ENCODE measurements around the gene CCDC148. TPM values are rescaled to one million over a fixed set of nuclear protein-coding genes. Genes with fewer than 3 reads are reported as not detected.

The CCDC148 gene
- total RNA-seq = 0.68 and 1.0 TPM in 2 replicates

DNA sequence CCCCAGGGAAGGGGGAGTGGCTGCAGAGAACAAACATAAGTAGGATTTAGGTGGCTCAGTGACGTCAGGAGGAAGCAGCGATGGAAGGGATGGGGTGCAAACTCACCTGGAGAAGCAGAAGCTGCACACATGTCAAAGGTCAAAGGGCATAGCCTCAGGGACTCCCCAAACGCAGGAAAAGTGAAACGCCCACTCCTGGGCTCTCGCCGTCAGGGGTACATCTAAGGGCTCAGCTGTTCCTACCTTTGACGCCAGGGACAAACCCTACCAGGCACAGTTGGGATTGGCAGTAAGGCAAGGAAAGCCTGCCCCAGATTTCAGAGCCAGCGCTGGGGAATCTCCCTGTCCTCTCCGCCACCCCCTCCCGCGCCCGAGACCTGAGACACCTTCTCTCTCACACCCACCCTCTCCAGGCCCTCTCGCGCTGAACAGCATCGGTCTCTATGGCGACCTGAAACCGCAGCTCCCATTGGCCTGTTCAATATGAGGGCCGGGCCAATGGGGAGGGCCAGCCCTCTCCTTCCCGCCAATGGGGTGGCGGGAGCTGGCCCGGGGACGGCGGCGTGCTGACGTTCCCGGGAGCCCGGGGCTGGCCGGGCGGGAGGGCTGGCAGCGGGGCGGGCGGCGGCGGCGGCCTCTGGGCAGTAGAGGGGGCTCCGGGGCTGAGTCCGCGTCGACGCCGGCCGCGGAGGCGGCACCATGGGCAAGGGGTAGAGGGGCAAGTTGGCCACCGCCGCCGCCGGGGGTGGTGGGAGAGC is at the start of gene CCDC148, which contains the start of gene PKP4:
Gene CCDC148, minus strand, starts transcription at position 445 of the 758 bp plus-strand sequence. Its CDS starts 314 bp downstream, at position 131.
Gene PKP4, plus strand, starts transcription at position 644 of the 758 bp plus-strand sequence. CDS start 76,233 bp downstream, outside the sequence.
- TF ChIP-seq, protein P1, sequence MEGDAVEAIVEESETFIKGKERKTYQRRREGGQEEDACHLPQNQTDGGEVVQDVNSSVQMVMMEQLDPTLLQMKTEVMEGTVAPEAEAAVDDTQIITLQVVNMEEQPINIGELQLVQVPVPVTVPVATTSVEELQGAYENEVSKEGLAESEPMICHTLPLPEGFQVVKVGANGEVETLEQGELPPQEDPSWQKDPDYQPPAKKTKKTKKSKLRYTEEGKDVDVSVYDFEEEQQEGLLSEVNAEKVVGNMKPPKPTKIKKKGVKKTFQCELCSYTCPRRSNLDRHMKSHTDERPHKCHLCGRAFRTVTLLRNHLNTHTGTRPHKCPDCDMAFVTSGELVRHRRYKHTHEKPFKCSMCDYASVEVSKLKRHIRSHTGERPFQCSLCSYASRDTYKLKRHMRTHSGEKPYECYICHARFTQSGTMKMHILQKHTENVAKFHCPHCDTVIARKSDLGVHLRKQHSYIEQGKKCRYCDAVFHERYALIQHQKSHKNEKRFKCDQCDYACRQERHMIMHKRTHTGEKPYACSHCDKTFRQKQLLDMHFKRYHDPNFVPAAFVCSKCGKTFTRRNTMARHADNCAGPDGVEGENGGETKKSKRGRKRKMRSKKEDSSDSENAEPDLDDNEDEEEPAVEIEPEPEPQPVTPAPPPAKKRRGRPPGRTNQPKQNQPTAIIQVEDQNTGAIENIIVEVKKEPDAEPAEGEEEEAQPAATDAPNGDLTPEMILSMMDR (IDR thresholded peaks at IDR 0.05; ENCODE audit: insufficient read depth, low read length, poor library complexity, severe bottlenecking) = no peak
- H3K27me3 ChIP-seq (ENCODE audit: control insufficient read depth, insufficient read depth, low read length) = no peaks in the 10 kb centered on the region
- H3K36me3 ChIP-seq (ENCODE audit: control insufficient read depth, insufficient read depth, low read length) = no peaks in the 10 kb centered on the region
- peak; percentile 84 for DNase-seq (ENCODE audit: low read depth)
- peak within 1 kb of the TSS; percentile 97 for H3K4me3 ChIP-seq (ENCODE audit: low read depth, low read length)

DNA sequence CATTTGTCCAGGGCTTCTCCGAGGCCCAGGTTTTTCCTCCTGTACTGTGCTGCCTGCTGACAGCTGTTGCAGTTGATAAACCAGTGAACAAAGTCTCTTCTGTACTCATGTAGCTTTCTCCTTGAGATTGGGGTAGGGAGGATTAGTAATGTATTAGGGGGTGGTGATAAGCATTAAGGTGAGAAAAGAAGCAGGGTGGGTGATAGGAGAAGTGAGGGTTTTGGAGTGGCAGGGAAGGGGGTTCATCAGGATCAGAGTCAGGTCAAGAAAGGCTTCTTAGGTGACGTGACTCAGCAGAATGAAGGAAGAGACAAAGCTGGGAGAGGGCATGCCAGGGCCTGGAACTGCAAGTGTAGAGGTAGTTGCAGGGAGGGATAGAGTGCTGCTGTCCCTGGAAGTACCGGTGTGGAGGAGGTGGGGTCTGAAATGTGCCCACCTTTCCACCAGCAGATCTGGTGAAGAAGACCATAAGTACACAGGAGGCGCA is 48.9 kb upstream of the CCDC148 start:
- Histone ChIP-seq H3K4me3 (ENCODE audit: low read depth, low read length) (no peak overlapping the region), H3K27me3 (ENCODE audit: control insufficient read depth, insufficient read depth, low read length) (no peaks in the 10 kb centered on the region), H3K36me3 (ENCODE audit: control insufficient read depth, insufficient read depth, low read length) (no peaks in the 10 kb centered on the region)
- DNase-seq (ENCODE audit: low read depth) = no peak
- TF ChIP-seq, protein P1 (IDR thresholded peaks at IDR 0.05; ENCODE audit: insufficient read depth, low read length, poor library complexity, severe bottlenecking) = no peak

DNA sequence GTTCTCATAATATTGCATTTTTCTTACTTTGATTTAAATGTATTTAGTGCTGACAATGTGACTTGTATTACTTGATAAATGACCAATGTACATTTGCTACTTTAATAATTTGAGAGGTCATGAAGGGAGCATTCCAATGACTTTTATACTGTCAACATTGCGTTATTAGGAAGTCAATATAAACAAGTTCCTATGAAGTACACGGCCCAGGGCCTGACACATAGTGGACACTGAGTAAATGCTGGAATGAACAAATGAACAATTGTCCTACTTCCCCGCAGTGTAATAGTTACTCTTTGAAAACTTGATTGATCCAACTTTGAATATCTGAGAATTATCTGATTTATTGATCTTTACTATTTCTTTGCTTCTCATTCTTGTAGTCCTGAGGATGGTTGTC is 47.5 kb upstream of the CCDC148 start:
- no peaks in the 10 kb centered on the region for H3K27me3 ChIP-seq (ENCODE audit: control insufficient read depth, insufficient read depth, low read length)
- H3K36me3 ChIP-seq (ENCODE audit: control insufficient read depth, insufficient read depth, low read length) = no peaks in the 10 kb centered on the region
- TF ChIP-seq, protein P1 (IDR thresholded peaks at IDR 0.05; ENCODE audit: insufficient read depth, low read length, poor library complexity, severe bottlenecking) = no peak
- DNase-seq (ENCODE audit: low read depth) = no peak
- no peak overlapping the region for H3K4me3 ChIP-seq (ENCODE audit: low read depth, low read length)

DNA sequence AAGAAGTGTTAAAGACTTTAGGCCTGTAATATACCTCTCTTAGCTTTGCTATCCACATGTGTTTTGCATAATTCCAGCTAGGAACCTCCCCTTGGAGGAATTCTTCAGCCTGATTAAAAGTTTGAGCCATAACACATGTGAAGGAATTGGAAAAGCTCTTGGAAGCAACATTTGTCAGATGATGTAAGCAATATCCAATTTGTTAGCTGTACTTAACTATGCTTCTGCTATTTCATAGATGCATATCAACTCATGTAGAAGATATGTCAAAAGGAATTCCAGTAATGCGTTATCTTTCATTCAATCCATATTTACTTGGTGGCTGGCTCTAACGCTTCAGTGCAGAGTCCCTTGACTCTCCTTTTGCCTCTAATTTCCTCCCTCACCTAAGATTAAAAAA is 46.4 kb upstream of the CCDC148 start:
- H3K4me3 ChIP-seq (ENCODE audit: low read depth, low read length) = no peak overlapping the region
- H3K36me3 ChIP-seq (ENCODE audit: control insufficient read depth, insufficient read depth, low read length) = no peaks in the 10 kb centered on the region
- H3K27me3 ChIP-seq (ENCODE audit: control insufficient read depth, insufficient read depth, low read length) = no peaks in the 10 kb centered on the region
- TF ChIP-seq, protein P1 (IDR thresholded peaks at IDR 0.05; ENCODE audit: insufficient read depth, low read length, poor library complexity, severe bottlenecking) = no peak
- DNase-seq (ENCODE audit: low read depth) = no peak

DNA sequence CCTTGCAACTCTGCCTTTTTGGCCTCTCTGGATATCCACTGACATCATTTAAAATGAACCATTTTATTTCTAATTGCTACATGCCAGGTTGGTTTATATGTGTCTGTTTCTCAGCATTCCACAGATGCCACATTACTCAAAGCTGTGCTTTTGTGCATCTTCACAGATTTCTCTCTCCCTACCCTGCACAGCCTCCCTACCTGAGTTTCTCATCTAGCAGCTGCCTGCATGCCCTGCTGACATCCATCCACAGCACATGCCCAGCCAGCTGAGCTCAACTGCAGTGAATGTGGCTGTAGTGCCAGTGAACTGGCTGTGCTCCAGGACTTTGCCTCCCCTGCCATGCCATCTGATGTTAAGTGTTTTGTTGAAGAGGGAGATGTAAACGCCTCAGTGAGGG is 44.7 kb upstream of the CCDC148 start:
- H3K36me3 ChIP-seq (ENCODE audit: control insufficient read depth, insufficient read depth, low read length) = no peaks in the 10 kb centered on the region
- no peak overlapping the region for H3K4me3 ChIP-seq (ENCODE audit: low read depth, low read length)
- H3K27me3 ChIP-seq (ENCODE audit: control insufficient read depth, insufficient read depth, low read length) = no peaks in the 10 kb centered on the region
- DNase-seq (ENCODE audit: low read depth) = no peak
- TF ChIP-seq, protein P1 (IDR thresholded peaks at IDR 0.05; ENCODE audit: insufficient read depth, low read length, poor library complexity, severe bottlenecking) = no peak

Data from kidney epithelial cell (primary cell).